H9 (cell line): ENCODE results near the gene MEIS2. TPM values are rescaled to one million over a fixed set of nuclear protein-coding genes. Genes with fewer than 3 reads are reported as not detected.

Source experiments
- DNase-seq: peaks from one replicate; pipeline ENCODE4 v3.0.0-alpha.2; 2017
- H2AFZ ChIP-seq: one replicate; pipeline ENCODE4 v1.6.1; 2013; ENCODE audit warnings: mild to moderate bottlenecking, low read length, control low read depth, moderate library complexity
- H2AK5ac ChIP-seq: 2 replicates; pipeline ENCODE4 v1.6.1; 2013; ENCODE audit warnings: low read length, control low read depth, mixed read lengths; ENCODE audit not compliant: insufficient read length
- H2BK120ac ChIP-seq: one replicate; pipeline ENCODE4 v1.6.1; 2013; ENCODE audit warnings: low read depth, mild to moderate bottlenecking, low read length, control low read depth, inconsistent platforms; ENCODE audit not compliant: poor library complexity, severe bottlenecking
- H2BK12ac ChIP-seq: 2 replicates; pipeline ENCODE4 v1.6.1; 2013; ENCODE audit warnings: low read length, control low read depth, mixed read lengths, low read depth; ENCODE audit not compliant: insufficient read length
- H2BK15ac ChIP-seq: 2 replicates; pipeline ENCODE4 v1.6.1; 2013; ENCODE audit warnings: low read depth, low read length, control low read depth
- H2BK20ac ChIP-seq: one replicate; pipeline ENCODE4 v1.6.1; 2013; ENCODE audit warnings: low read depth, mild to moderate bottlenecking, low read length, control low read depth, inconsistent platforms; ENCODE audit not compliant: poor library complexity, severe bottlenecking
- H2BK5ac ChIP-seq: 2 replicates; pipeline ENCODE4 v1.6.1; 2013; ENCODE audit warnings: low read length, control low read depth, mixed read lengths; ENCODE audit not compliant: insufficient read length
- H3K14ac ChIP-seq: 2 replicates; pipeline ENCODE4 v1.6.1; 2013; ENCODE audit warnings: low read length, control low read depth; ENCODE audit not compliant: insufficient read depth
- H3K18ac ChIP-seq: 2 replicates; pipeline ENCODE4 v1.6.1; 2013; ENCODE audit warnings: low read depth, mild to moderate bottlenecking, mixed read lengths, low read length, control low read depth; ENCODE audit not compliant: insufficient read length
- H3K23ac ChIP-seq: 2 replicates; pipeline ENCODE4 v1.6.1; 2013; ENCODE audit warnings: low read length, control low read depth, mixed read lengths, low read depth; ENCODE audit not compliant: insufficient read length
- H3K23me2 ChIP-seq: 2 replicates; pipeline ENCODE4 v1.6.1; 2013; ENCODE audit warnings: low read depth, mild to moderate bottlenecking, mixed read lengths, low read length, control low read depth; ENCODE audit not compliant: insufficient read length, poor library complexity, severe bottlenecking
- H3K27ac ChIP-seq: 2 replicates; pipeline ENCODE4 v1.5.1; 2013; ENCODE audit warnings: low read length, control low read depth, mixed read lengths, low read depth; ENCODE audit not compliant: insufficient read length
- H3K27me3 ChIP-seq: 2 replicates; pipeline ENCODE4 v1.6.1; 2013; ENCODE audit warnings: low read length, control low read depth, inconsistent platforms; ENCODE audit not compliant: insufficient read depth
- H3K4ac ChIP-seq: 2 replicates; pipeline ENCODE4 v1.6.1; 2013; ENCODE audit warnings: low read depth, mild to moderate bottlenecking, control low read depth, inconsistent platforms, low read length, moderate library complexity
- H3K4me1 ChIP-seq: 2 replicates; pipeline ENCODE4 v1.6.1; 2013; ENCODE audit warnings: low read length, control low read depth, inconsistent platforms; ENCODE audit not compliant: insufficient read depth
- H3K4me2 ChIP-seq: 2 replicates; pipeline ENCODE4 v1.6.1; 2013; ENCODE audit warnings: low read length, control low read depth, mixed read lengths; ENCODE audit not compliant: insufficient read length, insufficient read depth
- H3K56ac ChIP-seq: 2 replicates; pipeline ENCODE4 v1.6.1; 2013; ENCODE audit warnings: low read depth, mild to moderate bottlenecking, mixed read lengths, low read length, control low read depth; ENCODE audit not compliant: insufficient read length
- H3K79me1 ChIP-seq: 2 replicates; pipeline ENCODE4 v1.6.1; 2013; ENCODE audit warnings: low read depth, mild to moderate bottlenecking, moderate library complexity, low read length, control low read depth, inconsistent platforms; ENCODE audit not compliant: insufficient read depth, poor library complexity, severe bottlenecking
- H3K79me2 ChIP-seq: 2 replicates; pipeline ENCODE4 v1.6.1; 2013; ENCODE audit warnings: low read length, control low read depth, inconsistent platforms; ENCODE audit not compliant: insufficient read depth
- H3K9ac ChIP-seq: 2 replicates; pipeline ENCODE4 v1.6.1; 2013; ENCODE audit warnings: low read length, control low read depth, mixed read lengths; ENCODE audit not compliant: insufficient read length; ENCODE audit errors: extremely low read depth
- H3K9me3 ChIP-seq: one replicate; pipeline ENCODE4 v1.6.1; 2013; ENCODE audit warnings: low read depth, low read length, inconsistent platforms; ENCODE audit not compliant: control insufficient read depth
- H3T11ph ChIP-seq: one replicate; pipeline ENCODE4 v1.6.1; 2013; ENCODE audit warnings: mild to moderate bottlenecking, low read length, control low read depth, inconsistent platforms
- H4K20me1 ChIP-seq: one replicate; pipeline ENCODE4 v1.6.1; 2013; ENCODE audit not compliant: control insufficient read depth, insufficient read length, insufficient read depth
- H4K5ac ChIP-seq: 2 replicates; pipeline ENCODE4 v1.6.1; 2013; ENCODE audit warnings: low read depth, mild to moderate bottlenecking, mixed read lengths, low read length, control low read depth; ENCODE audit not compliant: insufficient read length
- H4K8ac ChIP-seq: replicated peaks from 2 replicates; pipeline ENCODE4 v1.6.1; 2013; ENCODE audit warnings: low read length, control low read depth, mixed read lengths, low read depth; ENCODE audit not compliant: insufficient read length
- H4K91ac ChIP-seq: 2 replicates; pipeline ENCODE4 v1.6.1; 2013; ENCODE audit warnings: low read depth, mild to moderate bottlenecking, moderate library complexity, mixed read lengths, low read length, control low read depth; ENCODE audit not compliant: insufficient read length
- H3K27ac Mint-ChIP-seq, 3 experiments: 2 replicates in 2 of 3; 3 replicates in 1 of 3; pipeline ENCODE4 v1.8.0; 2020 to 2021; ENCODE audit warnings: mixed read lengths in 3 of 3, mild to moderate bottlenecking in 1 of 3, moderate library complexity in 1 of 3
- H3K27me3 Mint-ChIP-seq: 2 replicates; pipeline ENCODE4 v1.8.0; 2021; ENCODE audit warnings: low read depth, mild to moderate bottlenecking, moderate library complexity, mixed read lengths
- H3K36me3 Mint-ChIP-seq, 3 experiments: 2 replicates in 2 of 3; 3 replicates in 1 of 3; pipeline ENCODE4 v1.8.0; 2020 to 2021; ENCODE audit warnings: low read depth in 3 of 3, mixed read lengths in 3 of 3; ENCODE audit not compliant: insufficient read depth in 1 of 3
- H3K4me1 Mint-ChIP-seq, 2 experiments: 2 replicates each; pipeline ENCODE4 v1.8.0; 2020; ENCODE audit warnings: mixed read lengths in 2 of 2
- H3K4me3 Mint-ChIP-seq, 2 experiments: 2 replicates in 1 of 2; 3 replicates in 1 of 2; pipeline ENCODE4 v1.8.0; 2020 to 2021; ENCODE audit warnings: mild to moderate bottlenecking in 2 of 2, mixed read lengths in 2 of 2, moderate library complexity in 1 of 2
- H3K9me3 Mint-ChIP-seq, 2 experiments: 2 replicates in 1 of 2; 3 replicates in 1 of 2; pipeline ENCODE4 v1.8.0; 2020; ENCODE audit warnings: mild to moderate bottlenecking in 2 of 2, mixed read lengths in 2 of 2, moderate library complexity in 1 of 2
- CTCF ChIP-seq: fragments of 200-600 bp; sonication (generic); conservative IDR thresholded peaks from 3 replicates; pipeline ENCODE4 v1.8.0; 2021; ENCODE audit warnings: antibody characterized with exemption, mild to moderate bottlenecking
- WGBS: extraction: QIAGEN DNeasy Blood & Tissue Kit; methylation state at CpG from one replicate; pipeline ENCODE4 v1.1.7; 2013; ENCODE audit warnings: missing lambda C conversion rate, low lambda C conversion rate, mixed read lengths; ENCODE audit not compliant: insufficient read length; ENCODE audit errors: extremely low coverage; 5-methylcytosine and 5-hydroxymethylcytosine counted together
- total RNA-seq: library from RNA; stranded (reverse); gene quantifications from 2 replicates; pipeline ENCODE4 v1.2.1, GENCODE V29; 2021

MEIS2 gene
- total RNA-seq, 1 experiment from 2014 or later = 0.35 TPM

DNA sequence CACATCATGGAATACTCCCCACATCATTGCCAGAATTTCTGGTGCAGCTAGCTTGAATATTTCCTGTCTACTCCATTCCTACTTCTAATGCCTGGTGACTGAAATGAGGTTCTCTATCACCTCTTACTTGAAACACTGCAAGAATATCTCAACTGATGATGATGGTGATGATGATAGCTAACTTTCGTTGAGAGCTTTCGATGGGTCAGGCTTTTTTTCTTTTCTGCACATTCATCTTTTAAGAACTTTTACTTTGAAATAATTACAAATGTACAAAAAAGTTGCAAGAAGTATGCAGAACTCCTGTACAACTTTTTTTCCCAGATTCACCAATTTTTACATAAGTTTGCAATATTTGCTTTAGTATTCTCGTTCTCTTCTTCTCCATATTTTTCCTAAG, 233.5 kb downstream of the MEIS2 start:
- Mint-ChIP-seq H3K36me3 (no peaks in the 10 kb centered on the region), H3K9me3 (no peaks in the 10 kb centered on the region), H3K4me3 (no peak overlapping the region), H3K27me3 (no peaks in the 10 kb centered on the region; the same call in 1 of the 2 replicates), H3K4me1 (no peaks in the 10 kb centered on the region), H3K27ac (no peak overlapping the region)
- H2BK12ac ChIP-seq = no peak overlapping the region
- WGBS = no CpG with 5 or more reads among the region's 3 CpGs
- no peak overlapping the region for H3K56ac ChIP-seq
- no peaks in the 10 kb centered on the region for H3K79me1 ChIP-seq
- no peak overlapping the region for H3K18ac ChIP-seq
- no peaks in the 10 kb centered on the region for H3K9me3 ChIP-seq
- H2AK5ac ChIP-seq = no peak overlapping the region
- H3K4me2 ChIP-seq = no peak overlapping the region
- H3K14ac ChIP-seq = no peak overlapping the region
- no peaks in the 10 kb centered on the region for H4K20me1 ChIP-seq
- DNase-seq = no peak
- H2BK15ac ChIP-seq = no peak overlapping the region
- H4K8ac ChIP-seq = no peak overlapping the region
- no peak overlapping the region for H3K9ac ChIP-seq
- no peak overlapping the region for H3K4ac ChIP-seq
- no peak overlapping the region for H4K5ac ChIP-seq
- no peak for TF ChIP-seq CTCF
- H4K91ac ChIP-seq = no peak overlapping the region
- H3K79me2 ChIP-seq = no peaks in the 10 kb centered on the region
- H2BK120ac ChIP-seq = no peak overlapping the region
- no peaks in the 10 kb centered on the region for H3K23me2 ChIP-seq
- H3K23ac ChIP-seq = no peak overlapping the region
- no peak overlapping the region for H3T11ph ChIP-seq
- no peak overlapping the region for H2AFZ ChIP-seq
- H3K4me1 ChIP-seq = no peaks in the 10 kb centered on the region
- no peak overlapping the region for H2BK20ac ChIP-seq
- H3K27ac ChIP-seq = no peak overlapping the region
- H3K27me3 ChIP-seq = no peaks in the 10 kb centered on the region
- H2BK5ac ChIP-seq = no peak overlapping the region
